Ascending aorta (tissue), 2 donors: Measurements from ENCODE around the gene RXRA. TPM values are rescaled to one million over a fixed set of nuclear protein-coding genes. Genes with fewer than 3 reads are reported as not detected.

Experiments used
- DNase-seq, 2 donors: peaks; one replicate each; pipeline ENCODE4 v3.0.0-alpha.2; 2019; ENCODE audit warnings: low spot score in 2 of 2
- H3K27ac ChIP-seq, 2 donors: fragments of 200-600 bp; sonication (generic); one replicate each; pipeline ENCODE4 v1.5.1; 2016 to 2017; ENCODE audit warnings: mild to moderate bottlenecking in 1 of 2
- H3K27me3 ChIP-seq: fragments of 200-600 bp; sonication (generic); one replicate; pipeline ENCODE4 v1.5.1; 2017
- H3K36me3 ChIP-seq, 2 donors: fragments of 200-600 bp; sonication (generic); one replicate each; pipeline ENCODE4 v1.5.1; 2016
- H3K4me1 ChIP-seq, 2 donors: fragments of 200-600 bp; sonication (generic); one replicate each; pipeline ENCODE4 v1.5.1; 2016 to 2017; ENCODE audit warnings: mild to moderate bottlenecking in 1 of 2
- H3K4me3 ChIP-seq, 2 donors: fragments of 200-600 bp; sonication (generic); one replicate each; pipeline ENCODE4 v1.5.1; 2016 to 2017; ENCODE audit warnings: mild to moderate bottlenecking in 1 of 2
- H3K9me3 ChIP-seq, 2 donors: fragments of 200-600 bp; sonication (generic); one replicate each; pipeline ENCODE4 v1.5.1; 2016
- intact Hi-C: fragments of 100-400 bp; cut with DNase I; formaldehyde crosslinking; loops from one replicate; pipeline ENCODE4 v1.15.1; 2023
- total RNA-seq: library from RNA; depleted of rRNA; stranded (reverse); fragments of >200 nt; gene quantifications from one replicate; pipeline ENCODE4 v1.1.0, GENCODE V29; 2016
- TF ChIP-seq, protein P1 (sequence below), 3 experiments: fragments of 200-600 bp in 2 of 3; fragments of 450-650 bp in 1 of 3; sonication (generic) in 2 of 3; IDR thresholded peaks; one replicate each; pipeline ENCODE4 v1.5.1; 2016 to 2019; ENCODE audit warnings: antibody characterized with exemption in 3 of 3, mild to moderate bottlenecking in 1 of 3, moderate library complexity in 1 of 3

RXRA gene
- total RNA-seq, 1 donor from 2014 or later = 64.1 TPM

DNA sequence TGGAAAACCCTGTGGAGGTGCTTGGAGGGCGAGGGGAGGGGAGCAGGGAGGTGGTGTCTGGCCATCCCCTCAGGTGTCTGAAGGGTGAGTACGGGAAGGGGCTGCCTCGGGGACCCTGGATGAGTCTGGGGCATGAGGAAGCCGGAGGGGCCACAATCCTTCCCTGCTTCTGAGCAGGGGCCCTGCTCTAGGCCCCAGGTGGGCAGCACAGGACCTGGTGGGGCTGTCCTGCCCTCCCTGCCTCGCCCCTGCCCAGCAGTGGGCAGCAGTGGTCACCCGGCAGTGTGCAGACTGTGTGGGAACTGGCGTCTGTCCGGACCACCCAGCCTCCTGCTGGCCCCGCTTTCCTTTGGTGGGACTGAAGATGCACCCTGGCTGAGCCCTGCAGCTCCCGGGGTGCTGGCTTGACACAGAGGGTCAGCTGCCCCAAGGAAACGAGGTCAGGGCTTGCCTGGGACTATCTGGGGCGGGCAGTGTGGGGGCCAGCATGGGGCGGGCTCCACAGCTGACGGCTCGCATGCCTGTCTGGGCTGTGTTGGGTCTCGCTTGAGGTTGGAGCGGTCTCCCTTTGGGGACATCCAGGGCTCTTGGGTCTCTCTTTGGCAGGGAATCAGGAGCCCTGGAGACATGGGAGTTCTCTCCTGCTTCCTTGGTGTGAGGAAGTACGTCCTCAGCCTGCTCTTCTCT is 26.1 kb downstream of the RXRA start:
- TF ChIP-seq, protein P1, sequence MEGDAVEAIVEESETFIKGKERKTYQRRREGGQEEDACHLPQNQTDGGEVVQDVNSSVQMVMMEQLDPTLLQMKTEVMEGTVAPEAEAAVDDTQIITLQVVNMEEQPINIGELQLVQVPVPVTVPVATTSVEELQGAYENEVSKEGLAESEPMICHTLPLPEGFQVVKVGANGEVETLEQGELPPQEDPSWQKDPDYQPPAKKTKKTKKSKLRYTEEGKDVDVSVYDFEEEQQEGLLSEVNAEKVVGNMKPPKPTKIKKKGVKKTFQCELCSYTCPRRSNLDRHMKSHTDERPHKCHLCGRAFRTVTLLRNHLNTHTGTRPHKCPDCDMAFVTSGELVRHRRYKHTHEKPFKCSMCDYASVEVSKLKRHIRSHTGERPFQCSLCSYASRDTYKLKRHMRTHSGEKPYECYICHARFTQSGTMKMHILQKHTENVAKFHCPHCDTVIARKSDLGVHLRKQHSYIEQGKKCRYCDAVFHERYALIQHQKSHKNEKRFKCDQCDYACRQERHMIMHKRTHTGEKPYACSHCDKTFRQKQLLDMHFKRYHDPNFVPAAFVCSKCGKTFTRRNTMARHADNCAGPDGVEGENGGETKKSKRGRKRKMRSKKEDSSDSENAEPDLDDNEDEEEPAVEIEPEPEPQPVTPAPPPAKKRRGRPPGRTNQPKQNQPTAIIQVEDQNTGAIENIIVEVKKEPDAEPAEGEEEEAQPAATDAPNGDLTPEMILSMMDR (IDR thresholded peaks at IDR 0.05) = no peak
- no peaks in the 10 kb centered on the region for H3K27me3 ChIP-seq
- peaks cover 0 to 36% of the 10 kb centered on the region in 2 donors for H3K4me1 ChIP-seq
- no peak overlapping the region for H3K4me3 ChIP-seq
- H3K9me3 ChIP-seq = no peaks in the 10 kb centered on the region
- intact Hi-C loops = no loop called here
- peaks cover 0 to 2% of the 10 kb centered on the region in 2 donors for H3K36me3 ChIP-seq
- H3K27ac ChIP-seq = no peak overlapping the region
- no peak for DNase-seq

DNA sequence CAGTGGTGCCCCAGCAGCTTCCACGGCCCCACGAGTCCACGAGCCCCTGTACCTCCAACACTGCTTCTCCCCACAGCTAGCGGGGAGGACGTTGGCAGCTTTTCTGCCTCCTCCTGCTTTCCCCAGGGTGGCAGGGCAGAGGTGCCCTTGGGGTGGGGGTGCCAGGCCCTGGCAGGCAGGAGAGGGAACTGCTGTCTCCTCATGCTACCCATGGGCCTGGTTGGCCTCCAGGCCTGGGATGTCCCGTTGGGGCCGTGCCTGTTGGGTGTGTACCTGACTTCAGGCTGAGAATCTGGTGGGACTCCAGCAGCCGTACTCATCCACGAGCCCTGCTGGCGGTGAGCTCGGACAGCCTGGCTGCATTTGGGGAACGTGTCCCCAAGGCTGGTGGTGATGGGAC is 27.3 kb downstream of the RXRA start:
- H3K4me1 ChIP-seq = peaks cover 5 to 37% of the 10 kb centered on the region in 2 donors
- no peaks in the 10 kb centered on the region for H3K27me3 ChIP-seq
- TF ChIP-seq, protein P1 (IDR thresholded peaks at IDR 0.05) = no peak
- peaks cover 0 to 2% of the 10 kb centered on the region in 2 donors for H3K36me3 ChIP-seq
- H3K27ac ChIP-seq = no peak overlapping the region
- intact Hi-C loops = no loop called here
- H3K4me3 ChIP-seq = no peak overlapping the region
- no peak for DNase-seq
- H3K9me3 ChIP-seq = no peaks in the 10 kb centered on the region

DNA sequence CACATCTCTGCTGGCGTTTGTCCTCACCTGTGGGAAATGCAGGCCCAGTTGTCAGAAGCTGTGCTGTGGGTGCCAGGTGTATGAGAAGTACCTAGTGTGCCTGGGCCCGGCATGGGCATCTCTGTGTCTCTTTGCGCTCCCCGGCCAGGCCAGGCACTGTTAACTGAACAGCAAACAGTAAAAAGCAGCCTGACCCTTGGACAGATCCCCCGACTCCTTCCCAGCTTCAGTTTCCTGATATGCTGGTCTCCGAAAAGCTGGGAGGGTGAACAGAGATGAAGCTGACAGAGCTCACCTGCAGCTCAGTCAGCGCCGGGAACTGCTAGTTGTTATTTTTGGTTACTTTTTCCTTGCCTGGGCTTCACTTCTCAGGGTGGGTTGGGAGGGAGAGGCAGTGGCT is 28.9 kb downstream of the RXRA start:
- Histone ChIP-seq H3K9me3 (no peaks in the 10 kb centered on the region), H3K36me3 (no peaks in the 10 kb centered on the region), H3K4me1 (peaks cover 12 to 42% of the 10 kb centered on the region in 2 donors), H3K4me3 (no peak overlapping the region), H3K27ac (no peak overlapping the region), H3K27me3 (no peaks in the 10 kb centered on the region)
- intact Hi-C loops = no loop called here
- TF ChIP-seq, protein P1 (IDR thresholded peaks at IDR 0.05) = no peak
- no peak for DNase-seq

DNA sequence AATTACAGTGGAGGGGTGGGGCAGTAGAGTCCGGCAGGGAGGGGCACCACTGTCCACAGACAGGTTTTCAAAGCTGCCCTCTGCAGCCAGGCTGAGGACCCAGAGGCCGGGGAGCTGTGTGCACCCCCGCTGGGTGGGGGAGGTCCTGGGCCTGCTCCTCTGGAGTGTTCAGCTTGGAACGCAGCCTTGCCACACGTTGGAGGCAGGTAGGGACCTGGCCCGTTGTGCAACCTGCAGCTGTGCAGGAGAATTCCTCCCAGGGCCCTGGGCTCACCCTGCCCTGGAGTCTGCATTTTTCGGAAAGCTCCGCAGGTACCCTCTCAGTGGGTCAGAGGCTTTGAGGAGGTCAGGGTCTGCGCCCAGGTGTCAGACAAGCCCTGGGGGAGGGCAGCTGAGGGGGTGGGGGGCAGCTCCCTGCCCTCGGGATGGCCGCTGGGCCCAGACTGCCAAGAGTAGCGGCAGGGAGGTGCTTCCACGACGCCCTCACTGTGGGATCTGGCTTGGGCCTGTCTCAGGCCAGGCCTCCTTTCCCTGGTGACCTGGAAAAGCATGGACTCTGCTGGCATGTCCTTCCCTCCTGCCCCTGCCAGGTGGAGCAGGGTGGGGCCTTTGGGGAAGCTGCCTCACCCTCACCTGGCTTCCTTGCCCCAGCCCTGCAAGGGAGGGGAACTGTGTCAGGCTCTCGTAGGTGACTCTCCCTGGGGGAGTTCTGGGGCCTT is 29.5 kb downstream of the RXRA start:
- no peaks in the 10 kb centered on the region for H3K9me3 ChIP-seq
- intact Hi-C loops = no loop called here
- no peak overlapping the region for H3K27ac ChIP-seq
- H3K27me3 ChIP-seq = no peaks in the 10 kb centered on the region
- no peaks in the 10 kb centered on the region for H3K36me3 ChIP-seq
- no peak for DNase-seq
- peaks cover 18 to 47% of the 10 kb centered on the region in 2 donors for H3K4me1 ChIP-seq
- TF ChIP-seq, protein P1 (IDR thresholded peaks at IDR 0.05) = no peak
- H3K4me3 ChIP-seq = no peak overlapping the region

DNA sequence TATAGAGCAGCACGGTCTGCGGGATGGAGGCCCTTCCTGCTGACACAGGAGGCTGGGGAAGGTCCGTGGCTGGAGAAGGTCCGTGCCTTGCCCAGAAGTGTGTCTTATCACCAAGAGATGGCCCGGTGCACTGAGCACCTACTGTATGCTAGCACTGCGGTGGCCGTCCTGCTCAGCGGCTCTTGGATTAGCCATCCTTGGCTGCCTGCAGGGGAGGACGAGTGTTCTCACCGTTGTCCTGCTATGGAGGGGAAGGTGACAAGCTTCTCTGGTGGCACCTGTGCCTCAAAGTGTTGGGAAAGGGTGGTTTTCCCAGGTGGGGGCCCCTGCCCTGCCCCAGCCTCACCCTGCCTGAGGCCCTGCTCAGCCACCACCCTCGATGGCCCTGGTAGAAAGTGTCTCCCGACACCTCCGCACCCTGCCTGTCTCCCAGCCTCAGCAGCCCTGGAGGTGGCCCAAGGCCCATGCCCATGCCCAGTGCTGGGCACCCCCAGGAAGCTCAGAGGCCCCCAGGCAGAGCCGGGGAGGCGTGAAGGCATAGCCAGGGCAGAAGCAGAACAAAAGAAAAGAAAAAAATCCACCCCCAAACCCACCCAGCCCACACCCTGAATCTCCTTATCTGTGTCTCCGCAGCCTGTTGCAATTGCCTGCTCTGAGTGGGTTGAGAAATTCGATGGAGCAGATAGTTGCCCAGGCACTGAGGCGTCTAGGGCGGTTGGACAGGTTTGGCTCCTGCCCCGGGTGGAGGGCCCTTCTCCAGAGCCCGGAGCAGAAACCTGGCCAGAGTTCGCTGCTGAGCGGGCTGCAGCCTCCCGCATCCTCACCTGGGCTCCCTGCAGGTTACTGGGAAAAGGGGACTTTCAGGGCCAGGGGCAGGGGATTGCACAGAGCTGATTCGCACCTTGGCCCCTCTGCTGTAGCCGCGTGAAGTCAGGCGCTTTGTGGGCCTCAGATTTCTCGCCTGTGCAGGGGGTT is 30.5 kb downstream of the RXRA start:
- no peak overlapping the region for H3K27ac ChIP-seq
- peaks cover 24 to 51% of the 10 kb centered on the region in 2 donors for H3K4me1 ChIP-seq
- H3K4me3 ChIP-seq = no peak overlapping the region
- TF ChIP-seq, protein P1 (IDR thresholded peaks at IDR 0.05) = no peak
- H3K36me3 ChIP-seq = no peaks in the 10 kb centered on the region
- no peaks in the 10 kb centered on the region for H3K27me3 ChIP-seq
- DNase-seq = no peak
- intact Hi-C loops = no loop called here
- H3K9me3 ChIP-seq = no peaks in the 10 kb centered on the region
